Testis (tissue), 2 donors: ENCODE measurements around the gene TKFC.

Experiments used
- CTCF ChIP-seq, 3 experiments: fragments of 450-650 bp in 2 of 3; fragments of 200-600 bp in 1 of 3; sonication (generic) in 1 of 3; IDR thresholded peaks; one replicate each; pipeline ENCODE4 v1.5.1; 2016 to 2019; ENCODE audit warnings: antibody characterized with exemption in 3 of 3, mild to moderate bottlenecking in 2 of 3, moderate library complexity in 1 of 3
- POLR2A ChIP-seq: fragments of 450-650 bp; IDR thresholded peaks from one replicate; pipeline ENCODE4 v1.6.1; 2017; ENCODE audit warnings: antibody characterized with exemption, mild to moderate bottlenecking, moderate library complexity

- TF ChIP-seq POLR2A (no peak), CTCF (IDR thresholded peaks at IDR 0.05) (no peak)
Measured at GRCh38 chr11:61370349-61371005, 37.4 kb downstream of the TKFC start.
